Activated CD4-positive, alpha-beta T cell treated with anti-CD3 and anti-CD28 coated beads, Interleukin-2, amount 50 U/mL, for 16 hours (primary cell): ENCODE data around the gene MRPL51.
A peak's percentile ranks its signal among the peaks of the same experiment; 100 is the strongest.
"Not testable (repeated sequence)": the region's sequence is repeated elsewhere in the genome, so short reads cannot be mapped to it uniquely, and the experiment has no call there.

Source experiments
- DNase-seq: peaks from one replicate; pipeline ENCODE4 v3.0.0-alpha.2; 2020

MRPL51 gene

DNA sequence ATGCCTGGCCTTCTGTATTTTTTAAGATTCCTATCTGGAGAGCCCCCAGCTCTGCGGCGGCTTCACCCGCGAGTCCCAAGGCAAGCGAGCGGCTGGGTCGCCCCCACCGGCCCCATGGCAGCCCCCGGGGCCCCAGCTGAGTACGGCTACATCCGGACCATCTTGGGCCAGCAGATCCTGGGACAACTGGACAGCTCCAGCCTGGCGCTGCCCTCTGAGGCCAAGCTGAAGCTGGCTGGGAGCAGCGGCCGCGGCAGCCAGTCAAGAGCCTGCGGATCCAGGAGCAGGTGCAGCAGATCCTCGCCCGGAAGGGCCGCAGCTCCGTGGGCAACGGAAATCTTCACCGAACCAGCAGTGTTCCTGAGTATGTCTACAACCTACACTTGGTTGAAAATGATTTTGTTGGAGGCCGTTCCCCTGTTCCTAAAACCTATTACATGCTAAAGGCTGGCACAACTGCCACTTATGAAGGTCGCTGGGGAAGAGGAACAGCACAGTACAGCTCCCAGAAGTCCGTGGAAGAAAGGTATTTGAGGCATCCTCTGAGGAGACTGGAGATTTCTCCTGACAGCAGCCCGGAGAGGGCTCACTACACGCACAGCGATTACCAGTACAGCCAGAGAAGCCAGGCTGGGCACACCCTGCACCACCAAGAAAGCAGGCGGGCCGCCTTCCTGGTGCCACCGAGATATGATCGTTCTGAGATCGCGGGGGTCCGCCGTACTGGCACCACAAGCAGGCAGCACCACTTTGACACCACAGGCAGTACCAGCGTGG, 15.3 kb downstream of the MRPL51 start:
- DNase-seq, result not testable (repeated sequence)

DNA sequence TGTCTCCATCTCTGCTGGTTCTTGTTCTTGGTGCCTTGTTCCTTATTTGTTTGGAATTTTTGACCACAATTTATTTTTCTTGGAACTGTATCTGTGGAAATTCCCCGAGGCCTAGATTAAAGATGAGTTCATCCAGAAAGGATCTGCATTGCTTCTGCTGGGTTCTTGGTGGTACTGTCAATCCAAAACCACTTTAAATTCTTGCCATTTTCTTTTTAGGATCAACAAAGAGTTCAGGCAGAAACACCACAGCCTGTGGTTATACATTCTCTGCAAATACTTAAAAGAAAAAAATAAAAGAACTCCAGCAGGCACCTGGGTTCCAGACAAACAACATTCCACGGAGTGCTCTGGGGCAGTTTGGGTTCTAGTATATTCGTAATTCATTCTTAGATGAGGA, 16.6 kb downstream of the MRPL51 start:
- no peak for DNase-seq

DNA sequence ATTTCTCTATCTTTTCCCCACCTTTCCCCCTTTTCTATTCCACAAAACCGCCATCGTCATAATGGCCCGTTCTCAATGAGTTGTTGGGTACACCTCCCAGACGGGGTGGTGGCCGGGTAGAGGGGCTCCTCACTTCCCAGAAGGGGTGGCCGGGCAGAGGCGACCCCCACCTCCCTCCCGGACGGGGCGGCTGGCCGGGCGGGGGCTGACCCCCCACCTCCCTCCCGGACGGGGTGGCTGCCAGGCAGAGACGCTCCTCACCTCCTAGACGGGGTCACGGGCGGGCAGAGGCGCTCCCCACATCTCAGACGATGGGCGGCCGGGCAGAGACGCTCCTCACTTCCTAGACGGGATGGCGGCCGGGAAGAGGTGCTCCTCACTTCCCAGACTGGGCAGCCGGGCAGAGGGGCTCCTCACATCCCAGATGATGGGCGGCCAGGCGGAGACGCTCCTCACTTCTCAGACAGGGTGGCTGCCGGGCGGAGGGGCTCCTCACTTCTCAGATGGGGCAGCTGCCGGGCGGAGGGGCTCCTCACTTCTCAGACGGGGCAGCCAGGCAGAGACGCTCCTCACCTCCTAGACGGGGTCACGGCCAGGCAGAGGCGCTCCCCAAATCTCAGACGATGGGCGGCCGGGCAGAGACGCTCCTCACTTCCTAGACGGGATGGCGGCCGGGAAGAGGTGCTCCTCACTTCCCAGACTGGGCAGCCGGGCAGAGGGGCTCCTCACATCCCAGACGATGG, 17.7 kb downstream of the MRPL51 start:
- DNase-seq, result not testable (repeated sequence)

DNA sequence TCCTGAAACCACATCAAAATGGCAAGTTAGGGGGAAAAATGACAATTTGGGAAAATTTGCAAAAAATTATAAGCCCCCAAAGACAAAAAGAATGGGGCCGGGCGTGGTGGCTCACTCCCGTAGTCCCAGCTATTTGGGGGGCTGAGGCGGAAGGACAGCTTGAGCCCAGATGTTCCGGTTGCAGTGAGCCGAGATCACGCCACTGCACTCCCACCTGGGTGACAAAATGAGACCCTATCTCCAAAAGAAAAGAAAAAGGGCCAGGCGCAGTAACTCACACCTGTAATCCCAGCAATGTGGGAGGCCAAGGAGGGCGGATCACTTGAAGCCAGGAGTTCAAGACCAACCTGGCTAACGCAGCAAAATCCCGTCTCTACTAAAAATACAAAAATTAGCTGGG, 20.6 kb downstream of the MRPL51 start:
- no peak for DNase-seq

DNA sequence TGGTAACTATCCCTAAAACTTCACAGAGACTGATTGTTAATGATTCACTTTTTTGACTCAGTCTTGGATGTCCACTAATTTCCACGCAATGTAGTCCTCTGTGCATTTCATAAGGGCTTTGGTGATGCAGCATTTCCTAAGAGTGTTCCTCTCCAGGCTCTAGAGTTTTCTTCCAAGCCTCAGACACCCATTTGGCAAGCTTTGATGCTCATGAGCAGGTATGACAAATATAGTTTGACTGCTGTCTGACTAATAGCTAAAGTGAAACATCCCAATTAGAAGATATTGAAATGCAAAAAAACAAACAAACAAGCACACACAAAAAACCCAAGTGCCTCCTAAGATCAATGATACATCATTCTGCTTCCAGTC, 21.1 kb downstream of the MRPL51 start:
- no peak for DNase-seq

DNA sequence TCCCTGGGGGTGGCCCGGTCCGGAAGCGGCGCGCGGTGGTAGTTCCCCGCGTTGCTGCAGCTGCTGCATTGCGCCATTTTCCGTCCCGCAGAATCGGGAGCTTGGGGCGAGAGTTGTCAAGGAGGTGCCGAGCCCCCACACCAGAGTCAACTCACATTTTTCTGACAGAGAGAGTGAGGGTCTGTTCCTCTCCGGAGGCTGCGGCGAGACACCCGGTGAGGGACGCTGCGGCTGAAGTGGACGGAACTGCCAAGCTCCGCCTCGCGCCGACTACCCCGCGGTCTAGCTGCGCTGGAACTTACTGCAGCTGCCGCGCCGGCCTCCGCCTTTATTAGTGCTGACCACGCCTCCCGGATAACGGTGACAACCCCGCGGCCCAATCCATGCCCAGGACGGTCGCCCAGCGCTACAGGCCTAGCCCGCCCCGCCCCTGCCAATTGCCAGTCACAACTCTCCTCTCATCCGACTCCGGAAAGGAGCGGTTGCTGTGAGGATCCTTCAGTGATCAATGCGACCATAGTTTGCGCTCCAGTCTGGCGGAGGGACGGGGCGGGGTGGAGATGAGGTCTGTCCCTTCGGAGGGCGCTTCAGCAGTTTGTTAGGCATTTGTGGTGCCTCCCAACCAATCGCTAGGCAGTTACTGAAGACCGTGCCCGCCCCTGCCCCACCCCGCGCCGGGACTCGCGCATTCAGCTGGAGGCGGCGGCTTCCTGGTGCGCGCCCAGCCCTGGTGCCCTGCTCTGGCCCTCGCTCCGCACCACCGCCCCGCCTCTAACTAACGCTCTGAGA, 22.5 kb downstream of the MRPL51 start, which contains the start of gene VAMP1:
VAMP1 (minus strand) TSS at position 303 of the 789 bp plus-strand sequence; CDS start at position 157, 146 bp downstream.
- peak; percentile 99 for DNase-seq

DNA sequence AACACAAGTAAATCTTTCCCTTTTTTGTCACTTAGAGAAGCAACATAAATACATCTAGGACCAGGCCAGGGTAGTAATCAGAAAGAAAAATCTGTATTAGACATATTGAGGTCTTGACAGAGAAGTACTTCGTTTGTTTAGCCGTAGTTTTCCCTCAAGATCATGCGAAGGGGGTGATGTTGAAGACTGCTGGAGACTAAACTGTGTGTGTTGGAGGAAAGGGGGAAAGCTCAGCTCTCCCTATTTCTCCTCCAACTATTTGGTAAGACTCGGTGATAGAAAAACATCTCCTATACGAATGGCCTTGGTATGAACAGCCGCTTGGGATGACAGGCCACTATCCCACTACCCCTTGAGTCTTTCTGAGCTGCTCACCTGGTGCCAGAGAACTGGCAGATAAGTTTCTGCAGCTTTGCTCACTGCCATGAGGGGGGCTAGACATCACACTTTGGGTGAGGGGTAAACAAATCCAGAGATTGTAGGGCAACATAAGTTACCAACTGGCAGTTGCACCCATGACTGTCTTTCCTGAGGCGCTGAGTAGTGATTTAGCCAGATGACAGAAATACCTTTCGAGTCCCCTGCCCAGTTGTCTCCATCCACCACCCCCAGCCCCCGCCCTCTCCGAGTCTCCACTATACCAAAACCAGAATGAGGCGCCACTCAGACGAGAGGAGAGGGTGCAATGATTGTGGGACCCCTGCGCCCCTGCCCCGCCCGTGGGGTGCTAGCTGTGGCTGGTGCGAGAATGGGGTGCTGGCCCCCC, 23.3 kb downstream of the MRPL51 start:
- no peak for DNase-seq

DNA sequence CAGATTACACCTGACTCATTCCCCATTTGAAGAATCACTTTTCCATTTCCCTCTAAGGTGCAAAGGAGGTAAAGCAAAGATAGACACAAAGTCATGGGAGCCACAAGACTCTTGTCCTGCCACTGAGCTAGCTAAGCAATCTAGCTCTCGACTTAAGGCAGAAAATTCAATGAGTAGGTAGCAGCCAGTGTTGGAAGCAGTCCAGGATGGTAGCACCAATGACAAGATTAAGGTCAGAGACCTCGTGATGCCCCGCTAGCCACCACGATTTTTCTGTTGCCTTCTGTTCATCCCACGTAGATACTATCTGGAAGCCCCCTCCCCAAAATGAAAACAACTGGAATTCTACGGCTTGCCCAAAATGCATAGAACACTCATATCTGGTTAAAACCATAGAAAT, 24.0 kb downstream of the MRPL51 start:
- no peak for DNase-seq

DNA sequence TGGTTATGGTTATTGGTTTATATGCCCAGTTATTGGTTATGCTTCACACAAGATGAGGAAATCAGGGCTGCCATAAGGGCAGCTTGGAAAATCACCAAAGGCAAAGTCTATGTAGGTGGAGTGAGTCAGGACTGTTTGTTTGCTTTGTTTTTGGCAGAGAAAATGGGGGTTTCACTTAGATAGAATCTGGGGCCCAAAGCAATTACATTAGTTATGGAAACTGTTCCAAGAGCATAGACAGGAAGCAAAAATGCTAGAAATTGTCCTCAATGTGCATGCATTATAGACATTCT, 24.8 kb downstream of the MRPL51 start:
- DNase-seq, result no peak

DNA sequence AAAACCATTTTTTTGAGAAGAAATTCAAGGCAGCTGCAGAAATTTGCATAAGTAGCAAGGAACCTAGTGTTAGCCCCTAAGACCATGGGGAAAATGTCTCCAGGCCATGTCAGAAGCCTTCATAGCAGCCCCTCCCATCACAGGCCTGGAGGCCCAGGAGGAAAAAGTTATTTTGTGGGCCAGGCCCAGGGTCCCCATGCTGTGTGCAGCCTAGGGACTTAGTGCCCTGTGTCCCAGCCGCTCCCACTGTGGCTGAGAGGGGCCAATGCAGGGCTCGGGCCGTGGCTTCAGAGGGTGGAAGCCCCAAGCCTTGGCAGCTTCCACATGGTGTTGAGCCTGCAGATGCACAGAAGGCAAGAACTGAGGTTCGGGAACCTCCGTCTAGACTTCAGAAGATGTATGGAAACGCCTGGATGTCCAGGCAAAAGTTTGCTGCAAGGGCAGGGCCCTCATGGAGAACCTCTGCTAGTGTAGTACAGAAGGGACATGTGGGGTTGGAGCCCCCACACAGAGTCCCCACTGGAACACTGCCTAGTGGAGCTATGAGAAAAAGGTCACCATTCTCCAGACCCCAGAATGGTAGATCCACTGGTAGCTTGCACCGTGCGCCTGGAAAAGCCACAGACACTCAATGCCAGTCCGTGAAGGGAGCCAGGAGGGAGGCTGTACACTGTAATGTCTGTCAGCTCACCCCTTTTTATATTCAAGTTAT, 25.3 kb downstream of the MRPL51 start:
- DNase-seq, result not testable (repeated sequence)

DNA sequence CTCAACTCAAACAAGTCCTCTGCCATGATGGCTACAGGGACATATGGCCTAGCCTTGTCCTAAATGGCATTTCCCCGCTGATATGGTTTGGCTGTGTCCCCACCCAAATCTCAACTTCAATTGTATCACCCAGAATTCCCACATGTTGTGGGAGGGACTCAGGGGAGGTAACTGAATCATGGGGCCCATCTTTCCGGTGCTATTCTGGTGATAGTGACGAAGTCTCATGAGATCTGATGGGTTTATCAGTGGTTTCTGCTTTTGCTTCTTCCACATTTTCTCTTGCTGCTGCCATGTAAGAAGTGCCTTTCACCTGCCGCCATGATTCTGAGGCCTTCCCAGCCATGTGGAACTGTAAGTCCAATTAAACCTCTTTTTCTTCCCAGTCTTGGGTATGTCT, 26.3 kb downstream of the MRPL51 start:
- not testable (repeated sequence) for DNase-seq

DNA sequence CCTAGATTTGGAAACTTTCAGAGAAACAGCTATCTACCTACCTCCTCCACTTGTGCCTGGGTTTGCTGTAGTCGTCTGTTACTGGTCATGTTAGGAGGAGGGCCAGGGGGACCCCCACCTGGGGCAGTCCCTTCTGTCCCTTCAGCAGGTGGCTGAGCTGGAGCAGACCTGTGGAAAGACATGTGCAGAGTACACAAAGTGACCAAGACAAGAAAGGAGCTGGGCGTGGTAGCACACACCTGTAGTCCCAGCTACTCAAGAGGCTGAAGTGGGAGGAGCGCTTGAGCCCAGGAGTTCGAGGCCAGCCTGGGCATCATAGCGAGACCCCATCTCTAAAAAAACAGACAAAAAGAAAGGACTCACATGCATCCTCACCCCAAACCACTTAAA, 26.9 kb downstream of the MRPL51 start:
- DNase-seq, result no peak

DNA sequence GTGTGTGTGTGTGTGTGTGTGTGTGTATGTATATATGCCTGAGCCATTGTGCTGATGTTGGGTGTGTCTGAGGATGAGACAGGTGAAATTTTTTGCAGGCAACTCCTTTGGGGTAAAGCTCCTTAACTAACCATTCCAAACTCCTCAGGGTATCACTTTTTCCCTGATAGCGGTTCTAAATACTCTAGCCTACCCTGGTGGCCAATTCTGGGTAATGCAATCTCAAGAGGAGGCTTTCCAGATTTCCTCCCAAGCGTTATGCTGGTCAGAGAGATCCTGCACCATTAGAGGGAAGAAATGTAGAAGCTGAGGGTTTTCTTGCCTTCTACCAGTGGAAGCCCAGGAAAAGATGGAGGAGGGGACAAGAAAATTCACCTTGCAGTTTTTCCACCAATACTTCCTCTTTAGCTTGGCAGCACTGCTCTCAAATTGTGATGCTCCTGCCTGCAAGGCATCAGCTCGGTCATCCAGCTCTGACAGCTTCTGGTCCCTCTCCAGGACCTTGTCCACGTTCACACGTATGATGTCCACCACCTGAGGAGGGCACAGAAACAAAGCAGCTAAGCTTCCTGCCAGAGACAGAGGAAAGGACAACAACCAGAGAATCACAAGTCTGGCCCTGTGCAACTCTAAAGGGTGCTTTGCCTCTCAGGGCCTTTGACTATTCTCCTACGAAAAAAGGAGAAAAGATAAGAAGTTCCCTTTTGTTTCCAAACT, 27.4 kb downstream of the MRPL51 start:
- DNase-seq, result peak; percentile 56

DNA sequence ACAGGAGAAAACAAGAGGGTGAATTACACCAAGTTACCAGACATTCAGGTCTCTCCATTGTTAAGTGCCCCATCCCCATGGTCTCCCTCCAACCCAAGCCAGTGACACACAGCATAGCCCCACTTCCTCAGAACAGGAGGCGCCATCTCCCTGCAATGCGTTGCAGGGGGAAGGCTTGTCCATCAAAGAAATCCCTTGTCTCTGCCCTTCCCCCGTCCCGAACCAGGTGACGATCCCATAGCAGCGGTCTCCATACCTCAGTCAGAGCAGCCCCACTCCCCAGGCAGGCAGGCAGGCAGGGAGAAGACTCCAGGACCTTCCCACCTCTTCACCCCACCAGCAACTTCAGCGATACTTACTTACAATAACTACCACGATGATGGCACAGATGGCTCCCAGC, 28.5 kb downstream of the MRPL51 start:
- DNase-seq, result no peak

DNA sequence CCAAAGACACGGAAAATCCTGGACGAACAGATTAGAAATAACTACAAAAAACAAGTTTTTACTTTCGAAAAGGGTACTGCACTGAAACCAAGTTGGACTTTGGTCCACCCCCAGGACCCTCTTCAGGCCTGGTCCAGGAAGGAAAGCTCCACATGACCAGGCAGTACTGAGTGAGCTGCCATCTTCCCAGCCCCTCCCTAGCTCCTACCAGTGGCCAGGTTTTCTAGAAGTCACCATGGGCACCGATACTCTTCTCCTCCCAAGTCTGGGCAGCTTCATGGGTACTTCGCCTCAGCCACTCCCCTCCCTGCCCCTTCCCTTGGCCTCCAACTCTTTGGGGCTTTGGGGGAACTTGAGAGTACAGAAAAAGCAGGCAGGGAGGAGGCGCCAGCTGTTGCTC, 29.2 kb downstream of the MRPL51 start:
- no peak for DNase-seq

DNA sequence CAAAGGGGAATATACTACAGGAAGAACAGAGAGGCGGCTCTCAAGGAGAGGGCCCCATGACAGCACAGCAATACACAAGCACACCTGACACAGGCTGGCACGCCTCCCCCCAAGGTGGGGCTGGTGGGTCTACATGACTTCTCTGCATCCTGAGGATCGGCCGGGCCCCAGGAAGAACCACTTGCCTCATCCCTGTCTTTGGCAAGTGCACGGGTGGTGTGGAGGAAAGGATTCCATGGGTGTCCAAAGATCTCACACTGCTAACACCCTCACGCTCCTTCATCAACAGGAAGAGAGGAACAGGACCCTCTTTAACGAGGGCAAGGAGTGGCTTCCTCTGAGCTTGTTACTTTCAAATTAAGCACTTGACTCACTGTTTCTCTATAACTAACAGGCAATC, 29.8 kb downstream of the MRPL51 start:
- no peak for DNase-seq

DNA sequence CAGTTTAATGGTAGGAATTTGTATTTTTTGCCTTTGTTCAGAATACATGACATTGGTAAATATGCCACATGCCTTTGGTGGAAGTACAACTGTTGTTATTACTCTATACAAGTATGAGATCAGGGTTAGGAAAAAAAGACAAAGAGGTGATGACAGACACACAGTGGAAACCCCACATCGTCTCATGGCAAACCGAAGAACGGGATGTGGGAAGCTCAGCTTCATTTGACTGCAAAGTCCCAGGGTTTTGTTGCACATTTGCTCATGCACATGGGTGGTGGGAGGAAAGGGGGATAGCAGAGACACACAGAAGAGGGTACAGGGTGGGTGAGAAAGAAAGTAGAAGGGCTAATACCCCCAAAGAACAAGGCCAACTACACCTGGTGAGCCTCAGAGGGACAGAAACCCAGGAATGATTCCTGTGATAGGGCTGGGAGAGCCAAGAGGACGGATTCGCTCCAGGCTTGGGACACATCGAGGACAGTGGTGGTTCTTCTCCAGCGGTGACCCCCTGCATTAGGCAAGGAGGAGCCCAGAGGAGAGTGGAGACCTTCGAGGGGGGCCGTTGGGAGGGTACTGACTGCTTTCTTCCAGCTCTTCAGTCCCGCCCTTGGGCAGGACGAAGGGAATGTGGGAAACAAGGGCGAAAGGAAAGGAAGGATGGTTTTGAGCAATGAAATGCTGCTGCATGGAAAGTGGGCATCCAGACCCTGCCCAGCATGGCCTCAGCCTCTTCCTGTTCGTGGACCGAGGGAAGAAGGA, 30.6 kb downstream of the MRPL51 start:
- peak; percentile 46 for DNase-seq

DNA sequence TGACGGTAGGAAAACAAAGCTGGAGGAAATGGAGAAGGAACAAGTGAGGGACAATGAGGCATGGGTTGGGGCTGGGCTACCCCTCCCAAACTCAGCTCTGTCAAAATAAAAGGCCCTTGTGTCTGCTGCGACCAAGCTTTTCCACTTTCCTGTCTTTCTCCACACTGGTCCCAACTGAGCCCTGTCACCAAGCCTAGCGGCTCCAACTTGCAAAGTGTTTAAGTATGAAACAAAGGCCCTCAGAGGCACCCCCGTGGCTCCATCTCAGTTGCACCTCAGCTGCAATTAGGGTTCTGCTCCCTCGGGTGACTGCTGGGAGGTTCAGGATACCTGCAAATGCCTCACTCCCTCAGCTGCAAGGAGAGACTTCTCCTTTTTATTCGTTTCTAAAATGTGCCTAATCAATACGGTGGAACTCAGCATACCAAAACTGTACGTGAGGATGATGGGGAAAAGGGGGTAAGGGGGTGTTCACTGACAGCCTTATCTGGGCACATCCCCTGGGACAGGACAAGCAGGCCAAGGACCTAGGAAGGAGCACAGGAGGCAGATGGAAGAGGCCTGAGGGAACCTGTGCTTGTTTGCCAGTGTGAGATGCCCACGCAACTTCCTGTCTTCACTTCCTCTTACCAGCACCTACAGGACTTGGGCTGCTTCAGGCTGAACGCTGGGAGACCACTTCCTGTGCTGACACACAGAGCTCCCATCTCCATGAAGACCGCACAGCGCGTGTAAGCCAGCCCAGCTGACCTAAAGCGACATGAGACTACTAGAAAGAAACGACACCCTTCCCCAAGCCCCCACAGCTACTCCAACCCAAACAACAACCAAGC, 31.4 kb downstream of the MRPL51 start:
- DNase-seq, result peak; percentile 94

DNA sequence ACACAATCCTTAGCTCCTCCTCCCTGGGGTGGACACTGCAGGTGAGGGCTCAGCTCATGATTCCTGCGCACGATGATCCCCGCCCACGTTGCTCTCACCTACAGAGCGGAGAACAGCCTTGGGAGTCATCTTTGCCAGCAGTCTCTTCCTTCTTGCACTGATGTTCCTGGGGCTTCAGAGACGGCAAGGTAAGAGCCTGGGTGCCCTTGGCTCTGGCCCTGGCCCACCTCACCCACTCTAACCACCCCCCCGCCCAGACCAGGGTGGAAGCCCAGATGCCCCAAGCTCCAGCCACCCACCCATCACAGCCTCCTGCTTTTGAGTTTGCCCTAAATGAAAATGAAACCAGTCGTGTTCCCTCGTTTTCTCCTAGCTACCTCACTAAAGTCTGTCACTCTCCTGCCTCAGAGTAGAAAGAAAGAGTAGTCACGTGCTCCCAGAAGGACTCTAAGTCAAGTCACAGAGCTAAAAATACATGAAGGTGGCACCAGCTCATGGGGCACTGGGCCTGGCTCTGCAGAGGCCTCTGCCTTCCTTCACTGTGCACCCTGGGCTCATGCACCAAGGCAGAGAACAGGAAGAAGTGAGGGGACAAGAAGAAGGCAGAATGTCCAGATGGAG, 32.2 kb downstream of the MRPL51 start:
- peak; percentile 68 for DNase-seq

DNA sequence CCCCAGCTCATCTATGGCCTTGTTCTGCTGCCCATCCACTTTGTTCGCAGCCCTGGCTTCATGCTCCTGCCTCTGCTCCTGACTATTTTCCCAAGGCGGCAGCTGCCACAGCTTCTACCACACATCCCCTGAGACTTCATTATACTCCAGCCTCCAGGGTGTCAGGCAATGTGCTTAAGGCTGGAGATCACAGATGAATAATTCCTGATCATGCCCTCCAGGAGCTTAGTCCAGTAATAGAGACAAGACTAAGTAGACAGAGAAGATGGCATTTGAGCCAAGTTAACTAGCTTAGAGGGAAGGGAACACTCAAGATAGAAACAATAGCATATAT, 34.1 kb downstream of the MRPL51 start:
- DNase-seq, result no peak
